Neural cell (in vitro differentiated cells): Measurements from ENCODE around the gene APP. TPM values are rescaled to one million over a fixed set of nuclear protein-coding genes. Genes with fewer than 3 reads are reported as not detected.

Experiments
- H2AFZ ChIP-seq: fragments of 200-600, 300-800 bp; sonication (generic), shearing (Covaris generic); 2 replicates; pipeline ENCODE4 v1.6.0; 2014; ENCODE audit warnings: low read depth, mild to moderate bottlenecking, antibody characterized with exemption, low read length, moderate library complexity
- H3F3A ChIP-seq: fragments of 200-600 bp; shearing (Covaris generic); 2 replicates; pipeline ENCODE4 v1.6.1; 2016; ENCODE audit warnings: mild to moderate bottlenecking, moderate library complexity, mixed read lengths, antibody characterized with exemption, low read length; ENCODE audit not compliant: insufficient read depth, poor library complexity, severe bottlenecking
- H3K27ac ChIP-seq: fragments of 200-600, 300-800 bp; sonication (generic), shearing (Covaris generic); 2 replicates; pipeline ENCODE4 v1.5.1; 2014; ENCODE audit warnings: mild to moderate bottlenecking, low read length, moderate library complexity
- H3K27me3 ChIP-seq: fragments of 300-800, 200-600 bp; sonication (generic), shearing (Covaris generic); 2 replicates; pipeline ENCODE4 v1.6.0; 2014; ENCODE audit warnings: mild to moderate bottlenecking, low read depth, low read length, moderate library complexity; ENCODE audit not compliant: insufficient read depth
- H3K36me3 ChIP-seq: fragments of 300-800, 200-600 bp; sonication (generic), shearing (Covaris generic); 2 replicates; pipeline ENCODE4 v1.5.1; 2014; ENCODE audit warnings: mild to moderate bottlenecking, antibody characterized with exemption, low read length, moderate library complexity; ENCODE audit not compliant: insufficient read depth
- H3K4me2 ChIP-seq: fragments of 300-800, 200-600 bp; sonication (generic), shearing (Covaris generic); 2 replicates; pipeline ENCODE4 v1.6.0; 2014; ENCODE audit warnings: mild to moderate bottlenecking, low read length
- H3K4me3 ChIP-seq: fragments of 300-800, 200-600 bp; sonication (generic), shearing (Covaris generic); 2 replicates; pipeline ENCODE4 v1.5.1; 2014; ENCODE audit warnings: mild to moderate bottlenecking, low read length, moderate library complexity
- H3K79me2 ChIP-seq: fragments of 200-600 bp; shearing (Covaris generic); replicated peaks from 2 replicates; pipeline ENCODE4 v1.6.0; 2014; ENCODE audit warnings: mild to moderate bottlenecking, low read length, moderate library complexity; ENCODE audit not compliant: insufficient read depth
- H3K9ac ChIP-seq: fragments of 300-800, 200-600 bp; sonication (generic), shearing (Covaris generic); 2 replicates; pipeline ENCODE4 v1.6.1; 2016; ENCODE audit warnings: mild to moderate bottlenecking, low read length, mixed read lengths
- H3K9me2 ChIP-seq: fragments of 200-600 bp; shearing (Covaris generic); 2 replicates; pipeline ENCODE4 v1.6.1; 2016; ENCODE audit warnings: mild to moderate bottlenecking, low read length, mixed read lengths; ENCODE audit not compliant: insufficient read depth
- H3K9me3 ChIP-seq: fragments of 200-600, 300-800 bp; sonication (generic), shearing (Covaris generic); 2 replicates; pipeline ENCODE4 v1.6.1; 2016; ENCODE audit warnings: mild to moderate bottlenecking, mixed run types, low read length, moderate library complexity, mixed read lengths
- H4K20me1 ChIP-seq: fragments of 200-600 bp; shearing (Covaris generic); 2 replicates; pipeline ENCODE4 v1.6.1; 2016; ENCODE audit warnings: mild to moderate bottlenecking, mixed run types; ENCODE audit not compliant: insufficient read depth
- EP300 ChIP-seq: fragments of 450-650 bp; conservative IDR thresholded peaks from 2 replicates; pipeline ENCODE4 v1.6.1; 2014; ENCODE audit warnings: antibody characterized with exemption, mild to moderate bottlenecking, moderate library complexity; ENCODE audit not compliant: poor library complexity, severe bottlenecking
- EZH2 ChIP-seq: fragments of 200-600, 300-800 bp; shearing (Covaris generic), sonication (generic); IDR thresholded peaks from 2 replicates; pipeline ENCODE4 v1.6.1; 2014; ENCODE audit warnings: antibody characterized with exemption, low read length, borderline replicate concordance, mild to moderate bottlenecking; ENCODE audit not compliant: insufficient read depth, poor library complexity, severe bottlenecking
- MXI1 ChIP-seq: fragments of 450-650 bp; conservative IDR thresholded peaks from 2 replicates; pipeline ENCODE4 v1.6.1; 2014; ENCODE audit warnings: antibody characterized with exemption, mild to moderate bottlenecking; ENCODE audit not compliant: poor library complexity, severe bottlenecking
- POLR2AphosphoS5 ChIP-seq: IDR thresholded peaks from 2 replicates; pipeline ENCODE4 v1.6.1; 2012
- RAD21 ChIP-seq: fragments of 450-650 bp; conservative IDR thresholded peaks from 2 replicates; pipeline ENCODE4 v1.6.1; 2014; ENCODE audit warnings: antibody characterized with exemption, mild to moderate bottlenecking, moderate library complexity
- REST ChIP-seq: IDR thresholded peaks from 2 replicates; pipeline ENCODE4 v1.6.1; 2012; ENCODE audit warnings: borderline replicate concordance
- SMC3 ChIP-seq: fragments of 450-650 bp; conservative IDR thresholded peaks from 2 replicates; pipeline ENCODE4 v1.6.1; 2014; ENCODE audit warnings: antibody characterized with exemption, mild to moderate bottlenecking, moderate library complexity; ENCODE audit not compliant: poor library complexity
- TAF1 ChIP-seq: IDR thresholded peaks from 2 replicates; pipeline ENCODE4 v1.6.1; 2012; ENCODE audit warnings: low read depth
- polyA plus RNA-seq: library from polyadenylated mRNA; depleted of rRNA; stranded (reverse); fragments of >200 nt; gene quantifications from 2 replicates; pipeline ENCODE4 v1.2.3, GENCODE V29; 2014
- TF ChIP-seq, protein P1 (sequence below): fragments of 450-650 bp; IDR thresholded peaks from 2 replicates; pipeline ENCODE4 v1.5.1; 2014; ENCODE audit warnings: antibody characterized with exemption, mild to moderate bottlenecking, moderate library complexity; ENCODE audit not compliant: poor library complexity, severe bottlenecking

APP gene
- polyA plus RNA-seq, 1 donor from 2014 or later, result 470 TPM

DNA sequence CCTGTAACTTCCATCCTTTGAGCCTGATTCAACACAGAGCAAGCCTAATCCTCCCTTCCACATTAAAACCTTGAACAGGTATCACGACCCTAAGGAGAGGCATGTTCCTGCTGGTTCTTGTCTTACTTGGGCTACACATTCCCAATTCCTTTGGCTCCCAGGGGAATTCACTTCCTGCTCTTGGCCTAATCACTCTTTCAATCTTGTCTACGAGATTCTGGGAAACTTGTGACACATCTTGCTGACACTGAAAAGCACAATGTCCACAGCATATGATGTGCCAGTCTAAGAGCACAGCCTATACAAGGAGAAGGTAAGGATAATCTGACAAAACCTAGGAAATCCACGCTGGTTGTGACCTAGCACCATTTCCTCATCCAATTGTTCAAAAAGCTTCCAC is 271.9 kb downstream of the APP start:
- H3K9ac ChIP-seq, result no peak overlapping the region
- no peak overlapping the region for H3K4me2 ChIP-seq
- no peaks in the 10 kb centered on the region for H4K20me1 ChIP-seq
- TF ChIP-seq TAF1 (no peak), EZH2 (no peak), SMC3 (no peak), REST (no peak), RAD21 (no peak), MXI1 (no peak), POLR2AphosphoS5 (no peak), EP300 (no peak)
- TF ChIP-seq, protein P1, sequence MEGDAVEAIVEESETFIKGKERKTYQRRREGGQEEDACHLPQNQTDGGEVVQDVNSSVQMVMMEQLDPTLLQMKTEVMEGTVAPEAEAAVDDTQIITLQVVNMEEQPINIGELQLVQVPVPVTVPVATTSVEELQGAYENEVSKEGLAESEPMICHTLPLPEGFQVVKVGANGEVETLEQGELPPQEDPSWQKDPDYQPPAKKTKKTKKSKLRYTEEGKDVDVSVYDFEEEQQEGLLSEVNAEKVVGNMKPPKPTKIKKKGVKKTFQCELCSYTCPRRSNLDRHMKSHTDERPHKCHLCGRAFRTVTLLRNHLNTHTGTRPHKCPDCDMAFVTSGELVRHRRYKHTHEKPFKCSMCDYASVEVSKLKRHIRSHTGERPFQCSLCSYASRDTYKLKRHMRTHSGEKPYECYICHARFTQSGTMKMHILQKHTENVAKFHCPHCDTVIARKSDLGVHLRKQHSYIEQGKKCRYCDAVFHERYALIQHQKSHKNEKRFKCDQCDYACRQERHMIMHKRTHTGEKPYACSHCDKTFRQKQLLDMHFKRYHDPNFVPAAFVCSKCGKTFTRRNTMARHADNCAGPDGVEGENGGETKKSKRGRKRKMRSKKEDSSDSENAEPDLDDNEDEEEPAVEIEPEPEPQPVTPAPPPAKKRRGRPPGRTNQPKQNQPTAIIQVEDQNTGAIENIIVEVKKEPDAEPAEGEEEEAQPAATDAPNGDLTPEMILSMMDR, result no peak
- no peaks in the 10 kb centered on the region for H3K9me2 ChIP-seq
- peaks cover 3% of the 10 kb centered on the region for H3K9me3 ChIP-seq
- H3F3A ChIP-seq, result peaks cover 3% of the 10 kb centered on the region
- H2AFZ ChIP-seq, result no peak overlapping the region
- H3K27ac ChIP-seq, result no peak overlapping the region
- peaks cover 7% of the 10 kb centered on the region for H3K36me3 ChIP-seq
- no peak overlapping the region for H3K4me3 ChIP-seq
- no peaks in the 10 kb centered on the region for H3K27me3 ChIP-seq
- no peaks in the 10 kb centered on the region for H3K79me2 ChIP-seq

- no peaks in the 10 kb centered on the region for H3K79me2 ChIP-seq
- H3K9ac ChIP-seq, result no peak overlapping the region
- no peak for TF ChIP-seq POLR2AphosphoS5
- no peak for TF ChIP-seq SMC3
- no peak for TF ChIP-seq TAF1
- no peaks in the 10 kb centered on the region for H3K27me3 ChIP-seq
- H3K36me3 ChIP-seq, result peaks cover 16% of the 10 kb centered on the region
- no peaks in the 10 kb centered on the region for H4K20me1 ChIP-seq
- no peak overlapping the region for H2AFZ ChIP-seq
- H3K4me3 ChIP-seq, result no peak overlapping the region
- peaks cover 4% of the 10 kb centered on the region for H3K9me3 ChIP-seq
- no peaks in the 10 kb centered on the region for H3F3A ChIP-seq
- H3K4me2 ChIP-seq, result no peak overlapping the region
- no peak overlapping the region for H3K27ac ChIP-seq
- H3K9me2 ChIP-seq, result no peaks in the 10 kb centered on the region
Measured at GRCh38 chr21:25897383-25897782, 273.2 kb downstream of the APP start.

- no peak overlapping the region for H3K9ac ChIP-seq
- no peaks in the 10 kb centered on the region for H3F3A ChIP-seq
- H3K36me3 ChIP-seq, result peaks cover 16% of the 10 kb centered on the region
- no peak overlapping the region for H3K4me3 ChIP-seq
- no peaks in the 10 kb centered on the region for H3K9me2 ChIP-seq
- no peaks in the 10 kb centered on the region for H4K20me1 ChIP-seq
- no peak overlapping the region for H3K4me2 ChIP-seq
- H3K27ac ChIP-seq, result no peak overlapping the region
- H2AFZ ChIP-seq, result no peak overlapping the region
- TF ChIP-seq POLR2AphosphoS5 (no peak), SMC3 (no peak), EZH2 (no peak)
- TF ChIP-seq, protein P1, result no peak
- no peaks in the 10 kb centered on the region for H3K79me2 ChIP-seq
- peaks cover 4% of the 10 kb centered on the region for H3K9me3 ChIP-seq
- no peaks in the 10 kb centered on the region for H3K27me3 ChIP-seq
Measured at GRCh38 chr21:25896501-25897056, 274.0 kb downstream of the APP start.
